ENCODE measurements around the gene LRRC7. TPM values are rescaled to one million over a fixed set of nuclear protein-coding genes. Genes with fewer than 3 reads are reported as not detected.

Gene LRRC7
- total RNA-seq, 4 donors from 2014 or later: 0.62 to 2.1 (median 1.3) TPM

DNA sequence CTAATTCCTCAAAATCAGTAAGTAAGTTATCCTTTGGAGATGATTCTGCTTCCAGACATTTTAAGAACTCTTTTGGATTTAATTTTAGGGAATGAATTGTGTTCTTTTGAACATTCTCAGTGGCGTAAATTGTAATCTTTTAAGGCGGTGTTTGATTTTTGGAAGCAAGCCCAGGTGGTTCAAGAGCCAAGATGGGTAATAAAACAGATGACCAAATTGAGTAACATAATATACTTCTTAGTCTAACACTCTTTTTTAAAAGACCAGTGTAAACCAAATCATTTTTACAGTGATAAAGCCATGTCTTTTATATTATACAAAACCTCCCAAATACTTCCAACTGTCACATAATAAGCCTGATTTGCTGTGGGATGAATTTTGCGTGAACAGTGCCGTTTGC lies 503.9 kb downstream of the LRRC7 start:
- H3K4me1 ChIP-seq: no peaks in the 10 kb centered on the region
- no peak for DNase-seq
- ATAC-seq: no peak
- no peak overlapping the region for H3K27ac ChIP-seq
- no peak for TF ChIP-seq POLR2A (IDR thresholded peaks at IDR 0.05)
- TF ChIP-seq, protein P1, sequence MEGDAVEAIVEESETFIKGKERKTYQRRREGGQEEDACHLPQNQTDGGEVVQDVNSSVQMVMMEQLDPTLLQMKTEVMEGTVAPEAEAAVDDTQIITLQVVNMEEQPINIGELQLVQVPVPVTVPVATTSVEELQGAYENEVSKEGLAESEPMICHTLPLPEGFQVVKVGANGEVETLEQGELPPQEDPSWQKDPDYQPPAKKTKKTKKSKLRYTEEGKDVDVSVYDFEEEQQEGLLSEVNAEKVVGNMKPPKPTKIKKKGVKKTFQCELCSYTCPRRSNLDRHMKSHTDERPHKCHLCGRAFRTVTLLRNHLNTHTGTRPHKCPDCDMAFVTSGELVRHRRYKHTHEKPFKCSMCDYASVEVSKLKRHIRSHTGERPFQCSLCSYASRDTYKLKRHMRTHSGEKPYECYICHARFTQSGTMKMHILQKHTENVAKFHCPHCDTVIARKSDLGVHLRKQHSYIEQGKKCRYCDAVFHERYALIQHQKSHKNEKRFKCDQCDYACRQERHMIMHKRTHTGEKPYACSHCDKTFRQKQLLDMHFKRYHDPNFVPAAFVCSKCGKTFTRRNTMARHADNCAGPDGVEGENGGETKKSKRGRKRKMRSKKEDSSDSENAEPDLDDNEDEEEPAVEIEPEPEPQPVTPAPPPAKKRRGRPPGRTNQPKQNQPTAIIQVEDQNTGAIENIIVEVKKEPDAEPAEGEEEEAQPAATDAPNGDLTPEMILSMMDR (IDR thresholded peaks at IDR 0.05 in 4 of 5, conservative IDR thresholded peaks at IDR 0.05 in 1 of 5): no peak
- H3K36me3 ChIP-seq: no peaks in the 10 kb centered on the region
- in situ Hi-C loops (cut with MboI; ENCODE audit: low sequenced_read_pairs in 4 of 4): no loop called here
- no peaks in the 10 kb centered on the region for H3K27me3 ChIP-seq
- intact Hi-C loops (cut with DNase I; ENCODE audit: low total_unique reads): no loop called here
- H3K4me3 ChIP-seq: no peak overlapping the region
- no peaks in the 10 kb centered on the region for H3K9me3 ChIP-seq

DNA sequence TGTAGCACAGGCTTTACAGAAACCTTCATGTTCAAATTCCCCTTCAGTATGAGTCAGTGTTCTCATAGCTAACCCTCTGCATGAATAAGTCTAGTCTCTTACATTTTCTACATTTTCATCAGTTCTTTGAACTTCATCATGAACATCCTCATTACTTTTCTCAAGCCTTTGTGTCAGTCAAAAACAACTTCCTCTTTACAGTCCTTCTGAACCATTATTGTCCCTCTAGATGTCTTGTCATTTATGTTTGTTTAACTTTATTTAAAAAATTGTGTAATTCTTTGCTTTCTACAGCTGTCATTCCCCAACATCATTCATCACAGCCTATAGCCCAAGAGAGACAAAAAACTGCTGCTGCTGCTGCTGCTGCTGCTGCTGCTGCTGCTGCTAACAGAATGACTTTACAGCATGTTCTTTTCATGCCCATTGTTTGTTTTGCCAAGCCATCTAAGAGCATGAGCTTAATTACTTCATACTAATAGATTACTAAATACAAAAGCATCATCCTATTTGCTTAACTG lies 504.6 kb downstream of the LRRC7 start:
- intact Hi-C loops (cut with DNase I; ENCODE audit: low total_unique reads): no loop called here
- no peaks in the 10 kb centered on the region for H3K27me3 ChIP-seq
- no peak for ATAC-seq

DNA sequence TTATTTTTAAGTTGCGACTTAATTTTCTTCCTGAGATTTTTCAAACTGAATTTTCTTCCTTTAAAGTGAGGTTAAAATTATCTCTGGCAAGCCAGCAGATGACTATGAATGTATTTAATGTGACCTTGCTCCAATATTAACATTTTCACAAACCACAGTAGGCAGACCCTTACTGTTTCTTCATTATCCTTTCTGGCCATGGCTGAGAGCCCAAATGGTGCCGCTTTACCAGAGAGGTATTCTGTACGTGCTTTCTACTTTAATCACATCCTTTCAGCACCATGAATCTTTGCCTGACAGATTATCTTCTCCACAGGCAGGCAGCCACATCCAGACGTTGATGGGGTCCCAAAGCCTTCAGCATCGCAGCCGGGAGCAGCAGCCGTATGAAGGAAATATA lies 508.0 kb downstream of the LRRC7 start:
- ATAC-seq (no peak), DNase-seq (no peak)
- intact Hi-C loops (cut with DNase I; ENCODE audit: low total_unique reads) (no loop called here), in situ Hi-C loops (cut with MboI; ENCODE audit: low sequenced_read_pairs in 4 of 4) (no loop called here)
- TF ChIP-seq, protein P1 (IDR thresholded peaks at IDR 0.05 in 4 of 5, conservative IDR thresholded peaks at IDR 0.05 in 1 of 5): no peak
- no peak for TF ChIP-seq POLR2A (IDR thresholded peaks at IDR 0.05)
- no peak overlapping the region for H3K4me3 ChIP-seq
- no peaks in the 10 kb centered on the region for H3K36me3 ChIP-seq
- no peaks in the 10 kb centered on the region for H3K9me3 ChIP-seq
- H3K4me1 ChIP-seq: no peaks in the 10 kb centered on the region
- no peaks in the 10 kb centered on the region for H3K27me3 ChIP-seq
- H3K27ac ChIP-seq: no peak overlapping the region

More for the DNA sequence above, 504.6 kb downstream of the LRRC7 start:
- Histone ChIP-seq H3K9me3 (no peaks in the 10 kb centered on the region), H3K4me3 (no peak overlapping the region), H3K27ac (no peak overlapping the region), H3K36me3 (no peaks in the 10 kb centered on the region), H3K4me1 (no peaks in the 10 kb centered on the region)
- in situ Hi-C loops (cut with MboI; ENCODE audit: low sequenced_read_pairs in 4 of 4): no loop called here
- DNase-seq: no peak
- no peak for TF ChIP-seq POLR2A (IDR thresholded peaks at IDR 0.05)
- TF ChIP-seq, protein P1 (IDR thresholded peaks at IDR 0.05 in 4 of 5, conservative IDR thresholded peaks at IDR 0.05 in 1 of 5): no peak

DNA sequence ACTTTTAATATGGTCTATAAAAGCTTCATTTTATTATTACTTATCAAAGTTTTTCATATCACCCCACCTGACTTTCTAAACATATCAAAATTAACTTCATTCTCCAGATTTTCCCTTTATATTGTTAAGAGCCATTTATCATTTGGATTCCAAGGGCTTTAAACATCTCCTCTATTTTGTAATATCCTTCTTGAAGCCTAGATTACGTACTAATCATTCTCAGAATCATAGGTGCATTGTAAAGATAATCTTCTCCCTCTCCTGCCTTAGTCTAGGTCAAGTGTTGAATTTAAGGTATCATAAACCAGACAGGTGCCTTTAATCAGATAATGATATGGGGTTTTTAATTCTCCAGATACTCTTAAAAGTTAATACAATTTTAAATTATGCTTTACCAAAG lies 509.3 kb downstream of the LRRC7 start:
- H3K27me3 ChIP-seq: no peaks in the 10 kb centered on the region
- in situ Hi-C loops (cut with MboI; ENCODE audit: low sequenced_read_pairs in 4 of 4): no loop called here
- no peak overlapping the region for H3K27ac ChIP-seq
- TF ChIP-seq, protein P1 (IDR thresholded peaks at IDR 0.05 in 4 of 5, conservative IDR thresholded peaks at IDR 0.05 in 1 of 5): no peak
- no peak for TF ChIP-seq POLR2A (IDR thresholded peaks at IDR 0.05)
- ATAC-seq: no peak
- H3K9me3 ChIP-seq: no peaks in the 10 kb centered on the region
- intact Hi-C loops (cut with DNase I; ENCODE audit: low total_unique reads): no loop called here
- no peak for DNase-seq
- H3K4me3 ChIP-seq: no peak overlapping the region
- no peaks in the 10 kb centered on the region for H3K4me1 ChIP-seq
- no peaks in the 10 kb centered on the region for H3K36me3 ChIP-seq

DNA sequence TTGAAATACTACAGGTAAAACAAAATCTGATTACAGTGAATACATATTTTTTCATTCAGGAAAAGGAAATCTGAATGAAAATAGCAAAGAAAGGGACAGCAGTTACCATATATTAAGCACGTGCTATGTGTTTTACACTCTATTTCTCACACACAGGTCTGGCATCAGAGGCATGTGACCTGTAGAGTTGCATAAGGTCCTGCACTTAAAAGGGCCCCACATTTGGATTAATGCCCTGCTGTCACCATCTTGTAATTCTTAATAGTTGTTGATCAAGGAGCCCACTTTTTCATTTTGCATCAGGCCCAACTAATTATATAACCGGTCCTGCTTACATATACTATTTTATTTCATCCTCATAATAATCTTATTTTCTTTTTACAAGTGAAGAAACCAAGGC lies 511.8 kb downstream of the LRRC7 start:
- no peaks in the 10 kb centered on the region for H3K36me3 ChIP-seq
- intact Hi-C loops (cut with DNase I; ENCODE audit: low total_unique reads): no loop called here
- no peaks in the 10 kb centered on the region for H3K4me1 ChIP-seq
- ATAC-seq (no peak), DNase-seq (no peak)
- in situ Hi-C loops (cut with MboI; ENCODE audit: low sequenced_read_pairs in 4 of 4): no loop called here
- H3K27ac ChIP-seq: no peak overlapping the region
- H3K9me3 ChIP-seq: no peaks in the 10 kb centered on the region
- H3K4me3 ChIP-seq: no peak overlapping the region
- H3K27me3 ChIP-seq: no peaks in the 10 kb centered on the region
- TF ChIP-seq POLR2A (IDR thresholded peaks at IDR 0.05): no peak
- TF ChIP-seq, protein P1 (IDR thresholded peaks at IDR 0.05 in 4 of 5, conservative IDR thresholded peaks at IDR 0.05 in 1 of 5): no peak

All from gastrocnemius medialis (tissue), 4 donors.